T-helper 1 cell treated with Interleukin-12 subunit alpha and Interleukin-12 subunit beta and Interleukin-4 antibody, amounts not matched to agents 30 μg/mL and 1 μg/mL, for 36 hours (primary cell): ENCODE results near the gene B3GALT5.

ENCODE experiments used
- H3K27ac Mint-ChIP-seq: one replicate; pipeline ENCODE4 v1.8.0; 2021; ENCODE audit warnings: mild to moderate bottlenecking, mixed read lengths
- H3K27me3 Mint-ChIP-seq: one replicate; pipeline ENCODE4 v1.8.0; 2021; ENCODE audit warnings: low read depth, mixed read lengths
- H3K36me3 Mint-ChIP-seq: one replicate; pipeline ENCODE4 v1.8.0; 2021; ENCODE audit warnings: low read depth, mixed read lengths
- H3K4me1 Mint-ChIP-seq: one replicate; pipeline ENCODE4 v1.8.0; 2021; ENCODE audit warnings: low read depth, mixed read lengths
- H3K4me3 Mint-ChIP-seq: one replicate; pipeline ENCODE4 v1.8.0; 2021; ENCODE audit warnings: mild to moderate bottlenecking, moderate library complexity, mixed read lengths
- H3K9me3 Mint-ChIP-seq: one replicate; pipeline ENCODE4 v1.8.0; 2021; ENCODE audit warnings: mixed read lengths

The B3GALT5 gene

DNA sequence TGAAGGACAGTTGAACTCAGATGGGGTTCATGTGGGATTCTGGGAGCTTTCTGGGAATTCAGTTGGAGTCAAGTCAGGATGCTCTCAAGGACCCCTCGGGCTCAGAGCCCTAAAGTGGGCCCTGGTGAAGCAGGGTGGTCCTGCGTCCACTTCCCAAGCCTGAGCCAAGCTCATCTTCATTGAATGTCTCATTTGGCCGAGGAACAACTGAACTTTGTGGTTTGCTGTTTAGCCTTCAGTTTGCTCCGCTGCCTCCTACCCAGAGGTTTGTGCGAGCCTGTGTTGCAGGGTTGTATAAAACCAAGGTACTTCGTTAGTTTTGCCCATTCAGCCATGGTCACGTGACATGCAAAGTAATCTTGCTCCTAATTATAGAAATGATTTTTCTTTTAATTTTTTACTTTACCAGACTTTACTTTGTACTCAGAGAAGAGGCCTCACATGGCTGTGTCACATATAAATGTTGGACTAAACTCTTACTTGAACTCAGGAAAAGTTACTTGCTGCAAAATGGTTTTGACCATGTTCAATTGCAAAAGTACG lies 49.7 kb downstream of the B3GALT5 start:
- no peaks in the 10 kb centered on the region for H3K4me1 Mint-ChIP-seq
- H3K4me3 Mint-ChIP-seq = no peak overlapping the region
- H3K9me3 Mint-ChIP-seq = no peaks in the 10 kb centered on the region
- peaks cover 8% of the 10 kb centered on the region for H3K27me3 Mint-ChIP-seq
- no peak overlapping the region for H3K27ac Mint-ChIP-seq
- no peaks in the 10 kb centered on the region for H3K36me3 Mint-ChIP-seq

DNA sequence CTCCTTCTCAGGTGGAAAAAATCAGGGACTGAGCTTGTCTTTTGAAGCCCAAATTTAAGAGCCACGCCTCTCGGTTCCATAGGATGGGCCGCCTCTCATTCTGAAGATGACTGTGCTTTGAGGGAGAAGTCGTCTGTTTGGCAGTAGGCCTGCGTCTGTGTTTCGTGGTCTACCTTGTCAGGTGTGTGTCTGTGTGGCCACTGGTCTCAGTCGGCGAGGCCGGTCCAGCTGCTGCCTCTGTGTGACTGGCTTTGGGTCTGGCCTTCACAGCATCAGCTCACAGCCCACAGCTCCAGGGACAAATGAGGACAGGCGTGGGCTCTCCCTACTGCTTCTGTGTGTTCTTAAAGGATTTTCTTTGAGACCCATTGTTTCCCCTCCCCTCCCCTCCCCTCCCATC lies 50.3 kb downstream of the B3GALT5 start:
- no peaks in the 10 kb centered on the region for H3K9me3 Mint-ChIP-seq
- H3K4me1 Mint-ChIP-seq = no peaks in the 10 kb centered on the region
- peaks cover 8% of the 10 kb centered on the region for H3K27me3 Mint-ChIP-seq
- no peaks in the 10 kb centered on the region for H3K36me3 Mint-ChIP-seq
- no peak overlapping the region for H3K27ac Mint-ChIP-seq
- no peak overlapping the region for H3K4me3 Mint-ChIP-seq

- Mint-ChIP-seq H3K4me1 (no peaks in the 10 kb centered on the region), H3K27ac (no peak overlapping the region), H3K4me3 (no peak overlapping the region), H3K9me3 (no peaks in the 10 kb centered on the region), H3K36me3 (no peaks in the 10 kb centered on the region), H3K27me3 (peaks cover 8% of the 10 kb centered on the region)
Observed at GRCh38 chr21:39663742-39664492, 51.2 kb downstream of the B3GALT5 start.

GRCh38 chr21:39664586-39664985 lies 51.8 kb downstream of the B3GALT5 start:
- H3K9me3 Mint-ChIP-seq = no peaks in the 10 kb centered on the region
- H3K27me3 Mint-ChIP-seq = peaks cover 3% of the 10 kb centered on the region
- H3K27ac Mint-ChIP-seq = no peak overlapping the region
- no peaks in the 10 kb centered on the region for H3K36me3 Mint-ChIP-seq
- no peak overlapping the region for H3K4me3 Mint-ChIP-seq
- no peaks in the 10 kb centered on the region for H3K4me1 Mint-ChIP-seq

- no peaks in the 10 kb centered on the region for H3K4me1 Mint-ChIP-seq
- no peaks in the 10 kb centered on the region for H3K9me3 Mint-ChIP-seq
- H3K27ac Mint-ChIP-seq = no peak overlapping the region
- H3K36me3 Mint-ChIP-seq = no peaks in the 10 kb centered on the region
- H3K27me3 Mint-ChIP-seq = no peaks in the 10 kb centered on the region
- no peak overlapping the region for H3K4me3 Mint-ChIP-seq
Observed at GRCh38 chr21:39666026-39666425, 53.3 kb downstream of the B3GALT5 start.

GRCh38 chr21:39666681-39667315 lies 54.1 kb downstream of the B3GALT5 start:
- Mint-ChIP-seq H3K4me3 (no peak overlapping the region), H3K36me3 (no peaks in the 10 kb centered on the region), H3K27ac (no peak overlapping the region), H3K9me3 (no peaks in the 10 kb centered on the region), H3K4me1 (no peaks in the 10 kb centered on the region), H3K27me3 (no peaks in the 10 kb centered on the region)

GRCh38 chr21:39667353-39667891 lies 54.7 kb downstream of the B3GALT5 start:
- Mint-ChIP-seq H3K27ac (no peak overlapping the region), H3K36me3 (no peaks in the 10 kb centered on the region), H3K27me3 (no peaks in the 10 kb centered on the region), H3K4me3 (no peak overlapping the region), H3K4me1 (no peaks in the 10 kb centered on the region), H3K9me3 (no peaks in the 10 kb centered on the region)

GRCh38 chr21:39668369-39668768 lies 55.6 kb downstream of the B3GALT5 start:
- Mint-ChIP-seq H3K27ac (no peak overlapping the region), H3K4me1 (no peaks in the 10 kb centered on the region), H3K9me3 (no peaks in the 10 kb centered on the region), H3K36me3 (no peaks in the 10 kb centered on the region), H3K27me3 (no peaks in the 10 kb centered on the region), H3K4me3 (no peak overlapping the region)

- no peaks in the 10 kb centered on the region for H3K4me1 Mint-ChIP-seq
- no peak overlapping the region for H3K27ac Mint-ChIP-seq
- H3K27me3 Mint-ChIP-seq = no peaks in the 10 kb centered on the region
- H3K4me3 Mint-ChIP-seq = no peak overlapping the region
- H3K9me3 Mint-ChIP-seq = no peaks in the 10 kb centered on the region
- H3K36me3 Mint-ChIP-seq = no peaks in the 10 kb centered on the region
Observed at GRCh38 chr21:39669485-39669884, 56.7 kb downstream of the B3GALT5 start.

DNA sequence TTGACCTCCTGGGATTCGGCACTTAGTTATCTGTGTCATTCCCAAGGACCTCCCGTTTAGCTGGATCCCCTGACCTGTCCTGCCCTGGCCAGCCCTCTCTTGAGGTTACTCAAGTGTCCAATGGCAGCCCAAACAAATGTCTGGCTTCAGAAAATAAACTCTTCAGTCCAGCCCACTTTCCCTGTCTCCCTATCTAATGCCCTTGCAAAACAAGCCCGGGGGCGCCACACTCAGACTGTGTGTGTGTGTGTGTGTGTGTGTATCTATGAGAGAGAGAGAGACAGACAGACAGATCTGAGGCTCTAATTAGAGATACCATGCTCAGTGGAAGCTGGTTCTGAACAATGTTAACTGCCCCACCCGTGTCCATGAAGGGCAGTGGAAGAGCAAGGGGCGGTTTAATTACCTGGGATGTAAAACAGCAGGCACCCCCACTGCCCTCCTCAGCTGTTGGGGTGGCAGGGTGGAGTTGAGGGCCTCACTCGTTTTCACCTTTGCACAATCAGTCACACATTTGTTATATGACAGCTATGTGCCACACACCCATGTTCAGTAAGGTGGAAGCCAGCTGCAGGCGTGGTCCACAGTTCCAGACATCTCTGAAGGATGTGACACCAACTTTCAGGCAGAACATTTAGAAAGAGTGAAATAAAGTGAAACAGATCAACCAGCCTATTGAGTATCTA lies 57.4 kb downstream of the B3GALT5 start:
- no peak overlapping the region for H3K4me3 Mint-ChIP-seq
- no peaks in the 10 kb centered on the region for H3K4me1 Mint-ChIP-seq
- no peaks in the 10 kb centered on the region for H3K36me3 Mint-ChIP-seq
- H3K27ac Mint-ChIP-seq = no peak overlapping the region
- no peaks in the 10 kb centered on the region for H3K27me3 Mint-ChIP-seq
- H3K9me3 Mint-ChIP-seq = no peaks in the 10 kb centered on the region

- Mint-ChIP-seq H3K4me1 (no peaks in the 10 kb centered on the region), H3K4me3 (no peak overlapping the region), H3K27ac (no peak overlapping the region), H3K9me3 (no peaks in the 10 kb centered on the region), H3K27me3 (no peaks in the 10 kb centered on the region), H3K36me3 (no peaks in the 10 kb centered on the region)
Observed at GRCh38 chr21:39670701-39671100, 58.0 kb downstream of the B3GALT5 start.

GRCh38 chr21:39671986-39672385 lies 59.2 kb downstream of the B3GALT5 start:
- Mint-ChIP-seq H3K27me3 (no peaks in the 10 kb centered on the region), H3K27ac (no peak overlapping the region), H3K4me1 (no peaks in the 10 kb centered on the region), H3K36me3 (no peaks in the 10 kb centered on the region), H3K4me3 (no peak overlapping the region), H3K9me3 (peaks cover 3% of the 10 kb centered on the region)

- no peaks in the 10 kb centered on the region for H3K27me3 Mint-ChIP-seq
- H3K4me1 Mint-ChIP-seq = no peaks in the 10 kb centered on the region
- H3K36me3 Mint-ChIP-seq = no peaks in the 10 kb centered on the region
- H3K27ac Mint-ChIP-seq = no peak overlapping the region
- no peak overlapping the region for H3K4me3 Mint-ChIP-seq
- H3K9me3 Mint-ChIP-seq = peaks cover 3% of the 10 kb centered on the region
Observed at GRCh38 chr21:39673163-39673562, 60.4 kb downstream of the B3GALT5 start.

DNA sequence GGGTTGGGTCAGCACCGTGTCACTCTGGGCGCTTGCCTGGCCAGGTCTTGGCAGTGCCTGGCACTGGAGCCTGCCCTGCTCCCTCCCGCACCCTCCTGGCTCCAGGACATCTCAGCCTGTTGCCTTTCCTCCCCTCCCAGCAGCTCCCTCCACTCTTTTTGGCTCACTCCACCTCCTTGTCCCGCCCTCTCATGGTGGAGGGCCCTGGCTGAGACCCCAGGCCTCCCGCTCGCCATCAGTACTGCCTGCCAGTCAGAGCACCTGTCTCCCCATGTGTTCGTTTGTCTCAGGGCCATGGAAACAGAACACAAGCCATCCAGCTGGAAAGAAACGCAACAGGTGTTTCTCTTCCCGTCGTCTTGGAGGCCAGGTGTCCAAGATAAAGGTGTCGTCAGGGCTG lies 61.0 kb downstream of the B3GALT5 start:
- H3K27ac Mint-ChIP-seq = no peak overlapping the region
- no peaks in the 10 kb centered on the region for H3K36me3 Mint-ChIP-seq
- no peaks in the 10 kb centered on the region for H3K27me3 Mint-ChIP-seq
- no peak overlapping the region for H3K4me3 Mint-ChIP-seq
- peaks cover 3% of the 10 kb centered on the region for H3K9me3 Mint-ChIP-seq
- H3K4me1 Mint-ChIP-seq = no peaks in the 10 kb centered on the region
